IPS-NIHi7 (cell line): Measurements from ENCODE around the gene HOXA5.

Source experiments
- DNase-seq: peaks from one replicate; pipeline ENCODE4 v3.0.0; 2012; ENCODE audit warnings: mixed read lengths; ENCODE audit errors: extremely low spot score

The HOXA5 gene

GRCh38 chr7:27148756-27149641 lies 5.5 kb upstream of the HOXA5 start:
- no peak for DNase-seq

GRCh38 chr7:27148031-27148755 lies 4.7 kb upstream of the HOXA5 start:
- no peak for DNase-seq

- DNase-seq = no peak
Observed at GRCh38 chr7:27147199-27148030, 3.9 kb upstream of the HOXA5 start, which contains the start of gene HOXA6. Gene HOXA6, minus strand, starts transcription at chr7:27147774. Its CDS starts 25 bp downstream, at chr7:27147749.

- DNase-seq = no peak
Observed at GRCh38 chr7:27146491-27147198, 3.2 kb upstream of the HOXA5 start.

GRCh38 chr7:27145914-27146412 lies 2.5 kb upstream of the HOXA5 start:
- no peak for DNase-seq

- no peak for DNase-seq
Observed at GRCh38 chr7:27145165-27145913, 1.9 kb upstream of the HOXA5 start.

GRCh38 chr7:27144781-27145164 lies 1.3 kb upstream of the HOXA5 start:
- no peak for DNase-seq

- no peak for DNase-seq
Observed at GRCh38 chr7:27143950-27144780, 684 bp upstream of the HOXA5 start.

- no peak for DNase-seq
Observed at GRCh38 chr7:27142580-27143022, 880 bp downstream of the HOXA5 start.

GRCh38 chr7:27141923-27142579 lies 1.4 kb downstream of the HOXA5 start:
- DNase-seq = no peak

GRCh38 chr7:27141137-27141922 lies 2.2 kb downstream of the HOXA5 start:
- DNase-seq = no peak

- DNase-seq = no peak
Observed at GRCh38 chr7:27140126-27140857, 3.2 kb downstream of the HOXA5 start.

- no peak for DNase-seq
Observed at GRCh38 chr7:27139334-27140125, 4.0 kb downstream of the HOXA5 start.

- no peak for DNase-seq
Observed at GRCh38 chr7:27138985-27139333, 4.5 kb downstream of the HOXA5 start.

GRCh38 chr7:27138472-27138871 lies 5.0 kb downstream of the HOXA5 start:
- DNase-seq = no peak

- no peak for DNase-seq
Observed at GRCh38 chr7:27137640-27138315, 5.7 kb downstream of the HOXA5 start.
